Activated CD4-positive, alpha-beta T cell treated with anti-CD3 and anti-CD28 coated beads, Interleukin-2, amount 10 ng/mL, durations not matched to agents 7 days and 5 days (primary cell): Measurements from ENCODE around the gene AFP. TPM values are rescaled to one million over a fixed set of nuclear protein-coding genes. Genes with fewer than 3 reads are reported as not detected.

ENCODE experiments used
- CTCF ChIA-PET: fragments of 350-600 bp; sonication (Branson Sonifier 250); formaldehyde crosslinking; loops from one replicate; lab custom pipeline; 2021; ENCODE audit warnings: antibody characterized with exemption; lab: Charles Lee
- POLR2A ChIA-PET: fragments of 350-600 bp; sonication (Branson Sonifier 250); formaldehyde crosslinking; loops from one replicate; lab custom pipeline; 2021; ENCODE audit warnings: antibody characterized with exemption; lab: Charles Lee
- DNase-seq: peaks from one replicate; pipeline ENCODE4 v3.0.0-alpha.2; 2020
- H3K27ac Mint-ChIP-seq: one replicate; pipeline ENCODE4 v1.8.0; 2021; ENCODE audit warnings: mild to moderate bottlenecking, moderate library complexity, mixed read lengths
- H3K27me3 Mint-ChIP-seq: one replicate; pipeline ENCODE4 v1.8.0; 2021; ENCODE audit warnings: mixed read lengths
- H3K36me3 Mint-ChIP-seq: one replicate; pipeline ENCODE4 v1.8.0; 2021; ENCODE audit warnings: low read depth, mixed read lengths
- H3K4me1 Mint-ChIP-seq: one replicate; pipeline ENCODE4 v1.8.0; 2021; ENCODE audit warnings: mixed read lengths
- H3K4me3 Mint-ChIP-seq: one replicate; pipeline ENCODE4 v1.8.0; 2021; ENCODE audit warnings: mild to moderate bottlenecking, moderate library complexity, mixed read lengths
- H3K9me3 Mint-ChIP-seq: one replicate; pipeline ENCODE4 v1.8.0; 2021; ENCODE audit warnings: mixed read lengths
- total RNA-seq, 2 experiments: library from RNA; stranded (reverse); gene quantifications; one replicate each; pipeline ENCODE4 v1.2.3, GENCODE V29; 2021

The AFP gene
- total RNA-seq, 2 experiments from 2014 or later = not detected

DNA sequence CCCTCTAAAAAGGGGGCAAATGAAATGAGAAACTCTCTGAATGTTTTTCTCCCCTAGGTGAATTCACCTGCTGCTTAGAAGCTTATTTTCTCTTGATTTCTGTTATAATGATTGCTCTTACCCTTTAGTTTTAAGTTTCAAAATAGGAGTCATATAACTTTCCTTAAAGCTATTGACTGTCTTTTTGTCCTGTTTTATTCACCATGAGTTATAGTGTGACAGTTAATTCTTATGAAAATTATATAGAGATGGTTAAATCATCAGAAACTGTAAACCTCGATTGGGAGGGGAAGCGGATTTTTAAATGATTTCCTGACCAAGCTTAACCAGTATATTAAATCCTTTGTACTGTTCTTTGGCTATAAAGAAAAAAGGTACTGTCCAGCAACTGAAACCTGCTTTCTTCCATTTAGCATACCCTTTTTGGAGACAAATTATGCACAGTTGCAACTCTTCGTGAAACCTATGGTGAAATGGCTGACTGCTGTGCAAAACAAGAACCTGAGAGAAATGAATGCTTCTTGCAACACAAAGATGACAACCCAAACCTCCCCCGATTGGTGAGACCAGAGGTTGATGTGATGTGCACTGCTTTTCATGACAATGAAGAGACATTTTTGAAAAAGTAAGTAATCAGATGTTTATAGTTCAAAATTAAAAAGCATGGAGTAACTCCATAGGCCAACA, 27.7 kb upstream of the AFP start:
- Mint-ChIP-seq H3K27me3 (no peaks in the 10 kb centered on the region), H3K36me3 (no peaks in the 10 kb centered on the region), H3K4me3 (no peak overlapping the region), H3K9me3 (no peaks in the 10 kb centered on the region), H3K4me1 (no peaks in the 10 kb centered on the region), H3K27ac (no peak overlapping the region)
- no peak for DNase-seq
- ChIA-PET CTCF (no interaction called here), POLR2A (no interaction called here)

DNA sequence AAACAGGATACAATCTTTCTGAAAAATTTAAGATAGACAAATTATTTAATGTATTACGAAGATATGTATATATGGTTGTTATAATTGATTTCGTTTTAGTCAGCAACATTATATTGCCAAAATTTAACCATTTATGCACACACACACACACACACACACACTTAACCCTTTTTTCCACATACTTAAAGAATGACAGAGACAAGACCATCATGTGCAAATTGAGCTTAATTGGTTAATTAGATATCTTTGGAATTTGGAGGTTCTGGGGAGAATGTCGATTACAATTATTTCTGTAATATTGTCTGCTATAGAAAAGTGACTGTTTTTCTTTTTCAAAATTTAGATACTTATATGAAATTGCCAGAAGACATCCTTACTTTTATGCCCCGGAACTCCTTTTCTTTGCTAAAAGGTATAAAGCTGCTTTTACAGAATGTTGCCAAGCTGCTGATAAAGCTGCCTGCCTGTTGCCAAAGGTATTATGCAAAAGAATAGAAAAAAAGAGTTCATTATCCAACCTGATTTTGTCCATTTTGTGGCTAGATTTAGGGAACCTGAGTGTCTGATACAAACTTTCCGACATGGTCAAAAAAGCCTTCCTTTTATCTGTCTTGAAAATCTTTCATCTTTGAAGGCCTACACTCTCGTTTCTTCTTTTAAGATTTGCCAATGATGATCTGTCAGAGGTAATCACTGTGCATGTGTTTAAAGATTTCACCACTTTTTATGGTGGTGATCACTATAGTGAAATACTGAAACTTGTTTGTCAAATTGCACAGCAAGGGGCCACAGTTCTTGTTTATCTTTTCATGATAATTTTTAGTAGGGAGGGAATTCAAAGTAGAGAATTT, 26.8 kb upstream of the AFP start:
- no peak for DNase-seq
- Mint-ChIP-seq H3K9me3 (no peaks in the 10 kb centered on the region), H3K4me3 (no peak overlapping the region), H3K36me3 (no peaks in the 10 kb centered on the region), H3K27me3 (no peaks in the 10 kb centered on the region), H3K27ac (no peak overlapping the region), H3K4me1 (no peaks in the 10 kb centered on the region)
- CTCF ChIA-PET = interaction anchor here (0.8 kb wide), 1 partner anchor 1433 kb away, joined by 3 read pairs; no protein-coding TSS in a partner anchor
- POLR2A ChIA-PET = no interaction called here

DNA sequence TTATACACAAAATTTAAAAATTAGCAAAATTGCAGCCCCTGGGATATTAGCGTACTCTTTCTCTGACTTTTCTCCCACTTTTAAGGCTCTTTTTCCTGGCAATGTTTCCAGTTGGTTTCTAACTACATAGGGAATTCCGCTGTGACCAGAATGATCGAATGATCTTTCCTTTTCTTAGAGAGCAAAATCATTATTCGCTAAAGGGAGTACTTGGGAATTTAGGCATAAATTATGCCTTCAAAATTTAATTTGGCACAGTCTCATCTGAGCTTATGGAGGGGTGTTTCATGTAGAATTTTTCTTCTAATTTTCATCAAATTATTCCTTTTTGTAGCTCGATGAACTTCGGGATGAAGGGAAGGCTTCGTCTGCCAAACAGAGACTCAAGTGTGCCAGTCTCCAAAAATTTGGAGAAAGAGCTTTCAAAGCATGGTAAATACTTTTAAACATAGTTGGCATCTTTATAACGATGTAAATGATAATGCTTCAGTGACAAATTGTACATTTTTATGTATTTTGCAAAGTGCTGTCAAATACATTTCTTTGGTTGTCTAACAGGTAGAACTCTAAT, 26.0 kb upstream of the AFP start:
- ChIA-PET POLR2A (no interaction called here), CTCF (no interaction called here)
- Mint-ChIP-seq H3K27me3 (no peaks in the 10 kb centered on the region), H3K4me3 (no peak overlapping the region), H3K27ac (no peak overlapping the region), H3K36me3 (no peaks in the 10 kb centered on the region), H3K9me3 (no peaks in the 10 kb centered on the region), H3K4me1 (no peaks in the 10 kb centered on the region)
- DNase-seq = no peak

DNA sequence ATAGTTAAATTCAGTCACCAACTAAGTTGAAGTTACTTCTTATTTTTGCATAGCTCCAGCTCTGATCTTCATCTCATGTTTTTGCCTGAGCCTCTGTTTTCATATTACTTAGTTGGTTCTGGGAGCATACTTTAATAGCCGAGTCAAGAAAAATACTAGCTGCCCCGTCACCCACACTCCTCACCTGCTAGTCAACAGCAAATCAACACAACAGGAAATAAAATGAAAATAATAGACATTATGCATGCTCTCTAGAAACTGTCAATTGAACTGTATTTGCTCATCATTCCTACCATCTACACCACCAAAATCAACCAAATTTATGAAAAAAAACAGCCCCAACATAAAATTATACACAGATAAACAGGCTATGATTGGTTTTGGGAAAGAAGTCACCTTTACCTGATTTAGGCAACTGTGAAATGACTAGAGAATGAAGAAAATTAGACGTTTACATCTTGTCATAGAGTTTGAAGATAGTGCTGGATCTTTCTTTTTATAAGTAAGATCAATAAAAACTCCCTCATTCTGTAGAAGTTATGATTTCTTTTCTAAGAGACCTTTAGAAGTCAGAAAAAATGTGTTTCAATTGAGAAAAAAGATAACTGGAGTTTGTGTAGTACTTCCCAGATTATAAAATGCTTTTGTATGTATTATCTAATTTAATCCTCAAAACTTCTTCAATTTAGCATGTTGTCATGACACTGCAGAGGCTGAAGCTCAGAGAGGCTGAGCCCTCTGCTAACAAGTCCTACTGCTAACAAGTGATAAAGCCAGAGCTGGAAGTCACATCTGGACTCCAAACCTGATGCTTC, 24.9 kb upstream of the AFP start:
- H3K27me3 Mint-ChIP-seq = no peaks in the 10 kb centered on the region
- no peak overlapping the region for H3K4me3 Mint-ChIP-seq
- no peaks in the 10 kb centered on the region for H3K9me3 Mint-ChIP-seq
- ChIA-PET POLR2A (no interaction called here), CTCF (no interaction called here)
- H3K4me1 Mint-ChIP-seq = no peaks in the 10 kb centered on the region
- no peaks in the 10 kb centered on the region for H3K36me3 Mint-ChIP-seq
- no peak overlapping the region for H3K27ac Mint-ChIP-seq
- DNase-seq = no peak

DNA sequence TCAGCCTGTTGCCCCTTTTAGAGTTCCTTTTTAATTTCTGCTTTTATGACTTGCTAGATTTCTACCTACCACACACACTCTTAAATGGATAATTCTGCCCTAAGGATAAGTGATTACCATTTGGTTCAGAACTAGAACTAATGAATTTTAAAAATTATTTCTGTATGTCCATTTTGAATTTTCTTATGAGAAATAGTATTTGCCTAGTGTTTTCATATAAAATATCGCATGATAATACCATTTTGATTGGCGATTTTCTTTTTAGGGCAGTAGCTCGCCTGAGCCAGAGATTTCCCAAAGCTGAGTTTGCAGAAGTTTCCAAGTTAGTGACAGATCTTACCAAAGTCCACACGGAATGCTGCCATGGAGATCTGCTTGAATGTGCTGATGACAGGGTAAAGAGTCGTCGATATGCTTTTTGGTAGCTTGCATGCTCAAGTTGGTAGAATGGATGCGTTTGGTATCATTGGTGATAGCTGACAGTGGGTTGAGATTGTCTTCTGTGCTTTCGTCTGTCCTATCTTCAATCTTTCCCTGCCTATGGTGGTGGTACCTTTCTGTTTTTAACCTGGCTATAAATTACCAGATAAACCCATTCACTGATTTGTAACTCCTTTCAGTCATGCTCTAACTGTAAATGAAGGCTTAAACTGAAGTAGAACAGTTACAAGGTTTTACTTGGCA, 24.1 kb upstream of the AFP start:
- H3K9me3 Mint-ChIP-seq = no peaks in the 10 kb centered on the region
- ChIA-PET CTCF (interaction anchor here (0.7 kb wide), 1 partner anchor 18 kb away, joined by 3 read pairs; no protein-coding TSS in a partner anchor), POLR2A (no interaction called here)
- H3K4me3 Mint-ChIP-seq = no peak overlapping the region
- H3K4me1 Mint-ChIP-seq = no peaks in the 10 kb centered on the region
- H3K36me3 Mint-ChIP-seq = no peaks in the 10 kb centered on the region
- no peak overlapping the region for H3K27ac Mint-ChIP-seq
- DNase-seq = no peak
- H3K27me3 Mint-ChIP-seq = no peaks in the 10 kb centered on the region

DNA sequence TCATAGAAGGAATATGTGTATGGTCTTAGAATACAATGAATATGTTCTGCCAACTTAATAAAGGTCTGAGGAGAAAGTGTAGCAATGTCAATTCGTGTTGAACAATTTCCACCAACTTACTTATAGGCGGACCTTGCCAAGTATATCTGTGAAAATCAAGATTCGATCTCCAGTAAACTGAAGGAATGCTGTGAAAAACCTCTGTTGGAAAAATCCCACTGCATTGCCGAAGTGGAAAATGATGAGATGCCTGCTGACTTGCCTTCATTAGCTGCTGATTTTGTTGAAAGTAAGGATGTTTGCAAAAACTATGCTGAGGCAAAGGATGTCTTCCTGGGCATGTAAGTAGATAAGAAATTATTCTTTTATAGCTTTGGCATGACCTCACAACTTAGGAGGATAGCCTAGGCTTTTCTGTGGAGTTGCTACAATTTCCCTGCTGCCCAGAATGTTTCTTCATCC, 22.7 kb upstream of the AFP start:
- Mint-ChIP-seq H3K4me1 (no peaks in the 10 kb centered on the region), H3K27ac (no peak overlapping the region), H3K4me3 (no peak overlapping the region), H3K9me3 (no peaks in the 10 kb centered on the region), H3K36me3 (no peaks in the 10 kb centered on the region), H3K27me3 (no peaks in the 10 kb centered on the region)
- POLR2A ChIA-PET = no interaction called here
- DNase-seq = no peak
- CTCF ChIA-PET = no interaction called here

DNA sequence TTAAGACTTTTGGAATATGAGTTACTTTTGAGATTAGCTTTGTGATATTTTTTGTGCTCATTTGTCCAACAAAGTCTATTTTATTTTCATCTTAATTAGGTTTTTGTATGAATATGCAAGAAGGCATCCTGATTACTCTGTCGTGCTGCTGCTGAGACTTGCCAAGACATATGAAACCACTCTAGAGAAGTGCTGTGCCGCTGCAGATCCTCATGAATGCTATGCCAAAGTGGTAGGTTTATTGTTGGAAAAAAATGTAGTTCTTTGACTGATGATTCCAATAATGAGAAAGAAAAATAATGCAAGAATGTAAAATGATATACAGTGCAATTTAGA, 21.1 kb upstream of the AFP start:
- CTCF ChIA-PET = no interaction called here

DNA sequence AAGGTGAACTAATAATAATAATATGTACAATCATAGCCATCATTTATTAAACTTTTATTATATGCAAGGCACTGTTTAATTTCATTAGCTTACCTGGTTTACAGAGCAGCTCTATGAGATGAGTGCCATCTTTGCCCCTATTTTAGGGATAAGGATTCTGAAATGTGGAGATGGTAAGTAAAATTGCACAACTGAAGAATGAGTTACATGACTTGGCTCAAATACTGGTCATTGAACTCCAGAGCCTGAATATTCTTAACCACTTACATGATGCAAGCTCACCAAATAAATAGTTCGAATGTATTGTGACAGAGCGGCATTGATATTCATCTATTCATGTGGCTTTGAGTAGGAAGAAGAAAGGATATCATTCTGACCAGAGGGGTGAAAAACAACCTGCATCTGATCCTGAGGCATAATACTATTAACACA, 20.2 kb upstream of the AFP start:
- Mint-ChIP-seq H3K9me3 (no peaks in the 10 kb centered on the region), H3K4me3 (no peak overlapping the region), H3K27me3 (no peaks in the 10 kb centered on the region), H3K27ac (no peak overlapping the region), H3K4me1 (no peaks in the 10 kb centered on the region), H3K36me3 (no peaks in the 10 kb centered on the region)
- no peak for DNase-seq
- ChIA-PET CTCF (no interaction called here), POLR2A (no interaction called here)

More for the DNA sequence above, 21.1 kb upstream of the AFP start:
- DNase-seq = no peak
- H3K9me3 Mint-ChIP-seq = no peaks in the 10 kb centered on the region
- POLR2A ChIA-PET = no interaction called here
- H3K27ac Mint-ChIP-seq = no peak overlapping the region
- H3K4me1 Mint-ChIP-seq = no peaks in the 10 kb centered on the region
- H3K36me3 Mint-ChIP-seq = no peaks in the 10 kb centered on the region
- no peaks in the 10 kb centered on the region for H3K27me3 Mint-ChIP-seq
- H3K4me3 Mint-ChIP-seq = no peak overlapping the region

DNA sequence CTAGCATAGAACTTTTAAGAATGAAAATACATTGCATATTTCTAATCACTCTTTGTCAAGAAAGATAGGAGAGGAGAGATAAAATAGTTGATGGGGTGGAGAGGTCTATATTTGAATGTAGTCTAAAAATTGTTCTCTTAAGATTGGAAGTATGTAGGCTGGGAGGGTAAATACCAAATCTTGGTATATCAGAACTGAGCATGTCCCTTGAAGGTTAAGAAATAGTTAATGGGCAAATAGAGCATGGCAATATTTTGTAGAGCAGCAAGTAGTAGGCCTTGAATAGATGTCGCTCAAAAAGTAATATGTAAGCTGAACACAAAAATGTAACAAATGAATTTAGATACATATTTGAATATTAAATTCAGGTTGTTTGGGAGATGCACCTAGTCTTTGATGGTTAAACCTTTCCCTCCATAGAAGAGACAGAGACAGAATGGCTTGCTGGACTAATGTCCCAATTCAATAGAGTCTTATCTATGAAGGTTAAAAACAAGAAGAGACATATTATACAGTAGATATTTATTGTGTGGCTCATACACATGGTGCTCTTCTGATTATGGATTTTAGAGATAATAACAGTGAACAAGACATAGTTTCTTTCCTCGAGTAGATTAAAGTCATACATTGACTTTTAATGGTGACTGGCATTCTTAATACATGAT, 19.5 kb upstream of the AFP start:
- Mint-ChIP-seq H3K4me1 (no peaks in the 10 kb centered on the region), H3K27me3 (no peaks in the 10 kb centered on the region), H3K27ac (no peak overlapping the region), H3K36me3 (no peaks in the 10 kb centered on the region), H3K9me3 (no peaks in the 10 kb centered on the region), H3K4me3 (no peak overlapping the region)
- ChIA-PET POLR2A (no interaction called here), CTCF (no interaction called here)
- no peak for DNase-seq

DNA sequence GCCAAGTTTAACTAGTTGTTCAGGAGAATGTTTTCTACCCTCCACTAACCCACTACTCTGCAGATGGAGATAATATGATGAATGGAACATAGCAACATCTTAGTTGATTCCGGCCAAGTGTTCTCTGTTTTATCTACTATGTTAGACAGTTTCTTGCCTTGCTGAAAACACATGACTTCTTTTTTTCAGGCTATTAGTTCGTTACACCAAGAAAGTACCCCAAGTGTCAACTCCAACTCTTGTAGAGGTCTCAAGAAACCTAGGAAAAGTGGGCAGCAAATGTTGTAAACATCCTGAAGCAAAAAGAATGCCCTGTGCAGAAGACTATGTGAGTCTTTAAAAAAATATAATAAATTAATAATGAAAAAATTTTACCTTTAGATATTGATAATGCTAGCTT, 18.7 kb upstream of the AFP start:
- Mint-ChIP-seq H3K36me3 (no peaks in the 10 kb centered on the region), H3K27ac (no peak overlapping the region), H3K4me1 (no peaks in the 10 kb centered on the region), H3K4me3 (no peak overlapping the region), H3K9me3 (no peaks in the 10 kb centered on the region), H3K27me3 (no peaks in the 10 kb centered on the region)
- no peak for DNase-seq
- ChIA-PET POLR2A (no interaction called here), CTCF (no interaction called here)

DNA sequence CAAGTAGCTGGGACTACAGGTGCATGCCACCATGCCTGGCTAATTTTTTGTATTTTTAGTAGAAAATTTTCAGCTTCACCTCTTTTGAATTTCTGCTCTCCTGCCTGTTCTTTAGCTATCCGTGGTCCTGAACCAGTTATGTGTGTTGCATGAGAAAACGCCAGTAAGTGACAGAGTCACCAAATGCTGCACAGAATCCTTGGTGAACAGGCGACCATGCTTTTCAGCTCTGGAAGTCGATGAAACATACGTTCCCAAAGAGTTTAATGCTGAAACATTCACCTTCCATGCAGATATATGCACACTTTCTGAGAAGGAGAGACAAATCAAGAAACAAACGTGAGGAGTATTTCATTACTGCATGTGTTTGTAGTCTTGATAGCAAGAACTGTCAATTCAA, 18.0 kb upstream of the AFP start:
- Mint-ChIP-seq H3K36me3 (no peaks in the 10 kb centered on the region), H3K27me3 (peaks cover 1% of the 10 kb centered on the region), H3K9me3 (no peaks in the 10 kb centered on the region), H3K4me3 (no peak overlapping the region), H3K27ac (no peak overlapping the region), H3K4me1 (no peaks in the 10 kb centered on the region)
- ChIA-PET CTCF (no interaction called here), POLR2A (no interaction called here)
- no peak for DNase-seq

DNA sequence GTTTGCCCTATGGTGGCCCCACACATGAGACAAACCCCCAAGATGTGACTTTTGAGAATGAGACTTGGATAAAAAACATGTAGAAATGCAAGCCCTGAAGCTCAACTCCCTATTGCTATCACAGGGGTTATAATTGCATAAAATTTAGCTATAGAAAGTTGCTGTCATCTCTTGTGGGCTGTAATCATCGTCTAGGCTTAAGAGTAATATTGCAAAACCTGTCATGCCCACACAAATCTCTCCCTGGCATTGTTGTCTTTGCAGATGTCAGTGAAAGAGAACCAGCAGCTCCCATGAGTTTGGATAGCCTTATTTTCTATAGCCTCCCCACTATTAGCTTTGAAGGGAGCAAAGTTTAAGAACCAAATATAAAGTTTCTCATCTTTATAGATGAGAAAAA, 17.3 kb upstream of the AFP start:
- Mint-ChIP-seq H3K36me3 (no peaks in the 10 kb centered on the region), H3K27ac (no peak overlapping the region), H3K4me3 (no peak overlapping the region), H3K4me1 (no peaks in the 10 kb centered on the region), H3K27me3 (peaks cover 1% of the 10 kb centered on the region), H3K9me3 (no peaks in the 10 kb centered on the region)
- ChIA-PET CTCF (no interaction called here), POLR2A (no interaction called here)
- DNase-seq = no peak
